ENCODE data around the gene MEGF9.

Gene MEGF9

DNA sequence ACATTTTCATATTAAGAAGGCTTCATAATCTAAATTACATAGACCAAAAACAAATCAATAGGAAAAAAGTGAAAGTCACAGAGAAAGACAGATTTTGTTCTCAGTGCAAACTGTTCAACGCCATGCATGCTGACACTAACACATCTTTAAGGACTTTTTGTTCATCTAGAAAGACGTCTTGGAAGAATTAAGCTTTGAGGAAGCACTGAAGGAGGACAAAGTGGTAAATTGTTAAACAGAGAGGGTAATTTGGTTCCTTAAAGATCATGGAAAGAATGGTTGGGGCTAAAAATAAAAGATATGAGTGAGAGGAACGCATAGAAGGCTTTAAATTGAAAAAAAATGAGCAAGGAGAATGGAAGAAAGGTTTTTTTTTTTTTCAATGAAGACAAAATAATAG lies 9.1 kb downstream of the MEGF9 start:
- DNase-seq: no peak
- H3K27ac Mint-ChIP-seq: no peak overlapping the region
- no peak overlapping the region for H3K4me3 Mint-ChIP-seq

DNA sequence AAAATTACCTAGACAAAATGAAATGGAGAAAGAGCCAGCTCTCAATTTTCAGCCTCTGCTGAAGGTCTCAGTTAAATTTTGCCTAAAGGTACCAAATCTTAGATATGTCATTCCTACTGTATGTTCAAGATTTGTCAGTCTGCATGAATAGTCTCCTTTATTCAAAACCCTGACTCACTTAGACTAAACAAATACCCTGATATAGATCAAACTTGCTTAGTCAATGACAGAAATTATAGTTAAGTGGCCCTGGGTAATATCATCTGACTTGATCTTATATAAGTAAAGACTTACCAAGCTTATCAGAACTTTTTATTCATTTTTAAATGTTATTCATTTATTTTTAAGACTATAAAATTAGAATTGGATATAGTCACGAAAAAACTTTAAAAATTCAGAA lies 12.2 kb downstream of the MEGF9 start:
- Mint-ChIP-seq H3K4me1 (peaks cover 2% of the 10 kb centered on the region), H3K27ac (no peak overlapping the region), H3K9me3 (no peaks in the 10 kb centered on the region), H3K36me3 (peaks cover 5% of the 10 kb centered on the region), H3K27me3 (no peaks in the 10 kb centered on the region), H3K4me3 (no peak overlapping the region)
- DNase-seq: no peak
- CTCF ChIA-PET: interaction anchor here (1.2 kb wide), 1 partner anchor 92 kb away, joined by 3 read pairs; no protein-coding TSS in a partner anchor

More for the DNA sequence above, 9.1 kb downstream of the MEGF9 start:
- H3K4me1 Mint-ChIP-seq: peaks cover 14% of the 10 kb centered on the region
- H3K36me3 Mint-ChIP-seq: peaks cover 8% of the 10 kb centered on the region
- no peaks in the 10 kb centered on the region for H3K9me3 Mint-ChIP-seq
- H3K27me3 Mint-ChIP-seq: no peaks in the 10 kb centered on the region
- CTCF ChIA-PET: no interaction called here

DNA sequence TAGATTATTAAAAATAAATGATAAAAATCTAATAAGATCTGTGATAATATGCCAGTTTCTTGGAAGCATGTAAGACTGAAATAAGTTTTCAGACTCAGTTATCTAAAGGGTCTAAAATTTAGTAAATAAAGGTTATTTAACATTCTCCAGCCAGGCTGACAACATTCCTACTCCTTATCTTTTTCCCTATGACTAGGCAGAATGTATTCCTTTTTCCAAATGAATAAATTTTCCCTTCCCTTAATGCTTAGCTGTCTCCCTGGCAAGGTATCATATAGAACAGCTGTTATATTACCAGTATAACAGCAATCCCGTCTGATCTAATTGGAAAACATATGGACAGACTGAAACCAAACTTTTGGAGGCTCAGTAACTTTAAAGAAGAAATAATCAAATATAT lies 13.0 kb downstream of the MEGF9 start:
- H3K4me1 Mint-ChIP-seq: peaks cover 2% of the 10 kb centered on the region
- no peaks in the 10 kb centered on the region for H3K27me3 Mint-ChIP-seq
- no peak overlapping the region for H3K4me3 Mint-ChIP-seq
- no peaks in the 10 kb centered on the region for H3K9me3 Mint-ChIP-seq
- peaks cover 4% of the 10 kb centered on the region for H3K36me3 Mint-ChIP-seq
- no peak for DNase-seq
- CTCF ChIA-PET: no interaction called here
- no peak overlapping the region for H3K27ac Mint-ChIP-seq

DNA sequence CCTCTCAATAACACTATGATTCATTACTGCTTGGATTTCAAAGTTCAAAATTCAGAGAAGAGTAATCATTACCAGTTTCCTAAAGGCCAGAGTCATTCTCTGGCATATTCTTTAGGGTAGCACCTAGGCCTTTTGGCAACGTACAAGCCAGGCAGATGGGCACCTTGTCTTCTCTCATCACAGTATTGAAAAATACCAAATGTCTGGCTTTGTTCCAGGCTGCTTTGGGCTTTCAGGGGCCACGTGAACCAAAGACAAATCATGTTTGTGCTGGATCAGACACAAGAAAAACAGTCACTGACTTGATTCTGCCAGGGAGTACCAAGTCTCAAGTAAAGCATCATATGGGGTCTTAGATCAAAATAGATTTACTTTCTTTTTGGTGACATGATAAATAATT lies 15.5 kb downstream of the MEGF9 start:
- H3K4me3 Mint-ChIP-seq: no peak overlapping the region

DNA sequence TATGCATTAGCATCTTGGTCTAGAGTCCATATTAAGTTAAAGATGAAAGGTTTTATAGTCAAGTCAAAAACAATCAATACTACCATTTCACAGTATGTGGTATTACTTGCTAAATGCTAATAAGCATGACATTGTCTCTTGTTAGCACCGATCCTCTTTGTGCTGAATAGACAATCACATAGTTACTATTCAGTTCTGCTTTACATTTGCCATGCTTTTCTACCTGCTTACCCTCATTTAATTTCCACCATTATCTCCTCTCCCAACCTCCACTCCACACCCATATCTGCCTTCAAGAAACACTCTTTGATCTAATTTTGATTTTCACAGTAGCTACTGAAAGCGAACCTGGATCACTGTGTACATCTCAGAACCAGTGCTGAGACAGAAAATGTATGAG lies 16.8 kb downstream of the MEGF9 start:
- CTCF ChIA-PET: no interaction called here
- DNase-seq: no peak
- no peaks in the 10 kb centered on the region for H3K27me3 Mint-ChIP-seq

More for the DNA sequence above, 15.5 kb downstream of the MEGF9 start:
- no peak for DNase-seq
- Mint-ChIP-seq H3K27me3 (no peaks in the 10 kb centered on the region), H3K36me3 (peaks cover 1% of the 10 kb centered on the region), H3K4me1 (peaks cover 11% of the 10 kb centered on the region), H3K27ac (no peak overlapping the region), H3K9me3 (no peaks in the 10 kb centered on the region)
- CTCF ChIA-PET: no interaction called here

DNA sequence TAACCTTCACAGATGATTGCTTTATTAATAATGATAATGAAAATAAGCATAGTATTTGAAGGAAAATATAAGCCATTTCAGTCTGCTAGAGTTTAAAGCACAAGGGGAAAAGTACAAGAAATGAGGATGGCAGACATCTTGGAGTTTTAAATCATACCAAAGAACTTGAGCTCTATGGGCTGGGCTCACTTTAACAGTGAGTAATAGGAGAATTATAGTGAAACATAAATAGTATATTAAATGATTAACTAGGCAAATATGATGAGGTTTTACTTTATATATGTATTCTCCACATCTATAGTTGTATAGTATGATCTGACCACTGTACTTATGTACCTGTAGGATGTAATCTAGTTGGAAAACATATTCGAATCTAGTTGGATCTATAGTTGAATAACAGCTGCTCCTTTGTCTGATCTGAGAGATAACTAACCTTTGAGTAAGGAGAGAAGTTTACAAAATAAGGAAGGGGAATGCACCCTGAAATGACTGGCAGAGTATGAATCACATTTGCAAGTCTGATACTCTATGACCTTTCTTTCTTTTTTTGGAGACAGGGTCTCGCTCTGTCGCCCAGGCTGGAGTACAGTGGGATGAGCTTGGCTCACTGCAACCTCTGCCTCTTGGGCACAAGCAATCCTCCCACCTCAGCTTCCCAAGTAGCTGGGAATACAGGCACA lies 17.6 kb downstream of the MEGF9 start:
- DNase-seq: no peak
- Mint-ChIP-seq H3K27ac (no peak overlapping the region), H3K9me3 (no peaks in the 10 kb centered on the region), H3K4me3 (no peak overlapping the region), H3K4me1 (peaks cover 24% of the 10 kb centered on the region), H3K36me3 (peaks cover 4% of the 10 kb centered on the region), H3K27me3 (no peaks in the 10 kb centered on the region)
- CTCF ChIA-PET: no interaction called here

More for the DNA sequence above, 16.8 kb downstream of the MEGF9 start:
- Mint-ChIP-seq H3K27ac (no peak overlapping the region), H3K9me3 (no peaks in the 10 kb centered on the region), H3K4me1 (peaks cover 22% of the 10 kb centered on the region), H3K36me3 (peaks cover 5% of the 10 kb centered on the region), H3K4me3 (no peak overlapping the region)

DNA sequence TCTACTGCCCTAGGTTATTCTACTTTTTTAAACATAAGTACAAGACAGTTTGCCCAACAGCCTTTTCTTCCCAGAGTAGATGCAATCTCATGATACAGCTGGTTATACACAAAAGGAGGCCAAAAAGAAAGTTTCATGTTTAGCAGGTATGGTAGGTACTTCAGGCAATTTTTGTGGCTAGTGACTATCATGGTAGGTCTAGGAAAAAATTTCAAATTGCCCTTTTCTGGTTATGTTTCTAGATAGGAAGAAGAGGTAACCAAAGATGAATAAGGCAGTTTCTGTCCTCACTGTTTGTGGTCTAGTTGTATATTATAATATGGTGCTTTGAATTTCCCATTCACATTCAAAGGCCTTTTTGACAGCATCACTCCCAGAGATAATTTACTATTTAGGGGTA lies 19.7 kb downstream of the MEGF9 start:
- CTCF ChIA-PET: no interaction called here
- Mint-ChIP-seq H3K4me1 (peaks cover 24% of the 10 kb centered on the region), H3K4me3 (no peak overlapping the region), H3K9me3 (no peaks in the 10 kb centered on the region), H3K27ac (no peak overlapping the region), H3K27me3 (no peaks in the 10 kb centered on the region), H3K36me3 (peaks cover 4% of the 10 kb centered on the region)
- no peak for DNase-seq

DNA sequence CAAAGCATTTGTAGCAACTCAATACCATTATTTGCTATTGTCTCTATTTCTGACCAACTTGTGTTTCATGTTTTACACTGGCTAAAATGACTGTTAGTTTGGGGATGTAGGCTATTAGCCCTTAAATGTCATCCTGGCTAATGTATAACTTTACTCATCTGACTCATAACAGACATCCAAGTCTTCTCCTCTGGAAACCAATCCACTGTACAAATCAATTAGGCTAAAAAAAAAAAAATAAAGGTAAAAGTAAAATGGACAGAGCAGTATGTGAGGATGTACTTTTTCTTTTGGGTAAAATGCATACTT lies 20.6 kb downstream of the MEGF9 start:
- no peaks in the 10 kb centered on the region for H3K9me3 Mint-ChIP-seq
- DNase-seq: no peak

DNA sequence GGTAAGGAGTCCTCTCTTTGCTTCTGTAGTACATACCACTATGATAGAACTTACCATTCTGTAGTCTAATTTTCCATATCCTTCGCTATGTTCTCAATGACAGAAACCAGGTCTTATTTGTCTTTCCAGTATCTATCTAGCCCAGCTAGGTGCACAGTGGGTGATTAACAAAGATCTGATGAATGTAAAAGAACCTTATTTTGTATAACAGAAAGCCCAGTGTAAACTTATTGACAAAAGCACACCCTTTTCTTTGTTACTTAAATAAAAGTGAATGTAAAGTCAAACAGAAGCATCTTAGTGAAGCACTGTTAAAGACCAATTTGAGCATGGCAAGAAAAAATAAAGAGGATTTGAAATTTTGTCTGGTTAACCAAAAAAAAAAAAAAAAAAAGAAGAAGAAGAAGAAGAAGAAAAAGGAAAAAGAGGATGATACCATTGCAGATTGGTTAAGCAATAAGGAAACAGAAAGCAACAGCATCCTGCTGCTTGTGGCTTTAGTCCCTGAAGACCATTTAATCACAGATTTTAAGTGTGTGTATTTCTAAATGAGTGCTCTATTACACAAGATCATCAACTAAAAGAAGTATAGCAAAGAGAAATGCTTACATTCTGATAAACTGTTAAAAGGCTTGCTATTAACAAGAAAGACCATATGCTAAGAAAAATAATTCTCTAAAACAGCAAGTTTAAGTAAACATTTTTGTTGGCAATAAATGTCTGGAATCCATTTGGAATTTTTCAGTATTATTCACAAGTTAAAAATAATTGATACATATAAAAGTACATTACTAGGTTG lies 21.2 kb downstream of the MEGF9 start:
- peaks cover 24% of the 10 kb centered on the region for H3K4me1 Mint-ChIP-seq

More for the DNA sequence above, 20.6 kb downstream of the MEGF9 start:
- peaks cover 24% of the 10 kb centered on the region for H3K4me1 Mint-ChIP-seq
- no peak overlapping the region for H3K27ac Mint-ChIP-seq
- H3K4me3 Mint-ChIP-seq: no peak overlapping the region
- no peaks in the 10 kb centered on the region for H3K27me3 Mint-ChIP-seq
- H3K36me3 Mint-ChIP-seq: peaks cover 4% of the 10 kb centered on the region
- CTCF ChIA-PET: no interaction called here

DNA sequence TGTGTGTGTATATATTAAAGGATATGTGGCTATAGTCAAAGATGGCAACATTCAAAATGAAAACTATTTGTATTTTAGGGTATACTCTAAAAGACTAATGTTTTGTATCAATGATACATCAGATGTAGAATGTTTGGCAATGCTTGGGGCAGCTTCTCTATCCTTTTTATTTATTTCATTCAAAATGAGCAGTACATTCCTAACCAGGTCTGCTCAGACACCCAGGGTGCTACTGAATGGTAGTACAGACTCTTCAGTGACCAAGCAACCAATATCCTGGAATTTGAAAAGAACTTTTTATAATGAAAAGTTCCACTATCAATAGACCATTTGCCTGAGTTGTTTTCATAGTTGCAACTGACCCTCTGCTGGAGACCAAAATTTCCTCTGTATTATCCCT lies 23.9 kb downstream of the MEGF9 start:
- DNase-seq: no peak
- no peak overlapping the region for H3K27ac Mint-ChIP-seq
- H3K9me3 Mint-ChIP-seq: peaks cover 2% of the 10 kb centered on the region
- H3K4me1 Mint-ChIP-seq: peaks cover 24% of the 10 kb centered on the region
- H3K36me3 Mint-ChIP-seq: peaks cover 6% of the 10 kb centered on the region
- H3K4me3 Mint-ChIP-seq: no peak overlapping the region
- CTCF ChIA-PET: no interaction called here
- no peaks in the 10 kb centered on the region for H3K27me3 Mint-ChIP-seq

More for the DNA sequence above, 21.2 kb downstream of the MEGF9 start:
- Mint-ChIP-seq H3K27ac (no peak overlapping the region), H3K4me3 (no peak overlapping the region), H3K9me3 (no peaks in the 10 kb centered on the region), H3K27me3 (no peaks in the 10 kb centered on the region), H3K36me3 (peaks cover 4% of the 10 kb centered on the region)
- DNase-seq: no peak
- CTCF ChIA-PET: no interaction called here

DNA sequence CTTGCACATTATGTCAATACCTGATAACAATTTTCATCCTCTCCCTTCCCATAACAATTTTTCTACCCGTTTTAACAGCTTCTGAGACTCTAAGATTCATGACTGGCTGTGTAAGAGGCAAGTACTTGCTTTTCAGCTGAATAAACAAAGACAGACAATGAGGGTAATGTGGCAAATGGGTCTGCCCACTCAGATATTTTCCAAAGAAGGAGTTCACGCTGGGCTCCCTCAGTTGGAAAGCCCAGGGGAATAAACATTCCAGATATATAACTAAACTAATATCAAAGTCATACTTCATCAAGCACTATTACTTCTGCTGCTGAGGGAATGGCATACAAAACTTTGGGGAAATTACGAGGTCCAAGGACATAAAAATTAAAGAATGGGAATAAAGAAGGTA lies 24.4 kb downstream of the MEGF9 start:
- CTCF ChIA-PET: no interaction called here
- Mint-ChIP-seq H3K4me1 (peaks cover 22% of the 10 kb centered on the region), H3K36me3 (peaks cover 6% of the 10 kb centered on the region), H3K9me3 (peaks cover 2% of the 10 kb centered on the region), H3K27me3 (no peaks in the 10 kb centered on the region), H3K27ac (no peak overlapping the region), H3K4me3 (no peak overlapping the region)
- no peak for DNase-seq

DNA sequence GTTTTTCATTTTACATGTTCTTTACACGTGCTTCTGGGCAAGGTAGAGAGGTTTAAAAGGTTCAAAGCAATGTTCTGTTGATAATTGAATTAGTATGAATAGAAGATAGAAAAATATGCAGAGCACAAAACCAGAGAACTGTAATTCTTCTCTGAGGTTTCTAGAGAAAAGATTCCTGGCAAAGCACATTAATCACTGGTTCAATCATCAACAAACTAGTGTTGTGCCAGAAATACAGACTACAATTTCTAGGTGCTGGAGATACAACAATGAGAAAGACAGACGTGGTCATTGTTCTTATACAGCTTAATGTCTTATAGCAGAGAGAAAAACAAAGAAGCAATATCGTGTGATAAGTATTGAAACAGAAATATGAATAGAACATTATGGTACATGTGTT lies 25.5 kb downstream of the MEGF9 start:
- no peak overlapping the region for H3K27ac Mint-ChIP-seq
- peaks cover 6% of the 10 kb centered on the region for H3K36me3 Mint-ChIP-seq
- no peak overlapping the region for H3K4me3 Mint-ChIP-seq
- DNase-seq: no peak
- peaks cover 2% of the 10 kb centered on the region for H3K9me3 Mint-ChIP-seq
- H3K4me1 Mint-ChIP-seq: peaks cover 13% of the 10 kb centered on the region
- no peaks in the 10 kb centered on the region for H3K27me3 Mint-ChIP-seq
- CTCF ChIA-PET: no interaction called here

DNA sequence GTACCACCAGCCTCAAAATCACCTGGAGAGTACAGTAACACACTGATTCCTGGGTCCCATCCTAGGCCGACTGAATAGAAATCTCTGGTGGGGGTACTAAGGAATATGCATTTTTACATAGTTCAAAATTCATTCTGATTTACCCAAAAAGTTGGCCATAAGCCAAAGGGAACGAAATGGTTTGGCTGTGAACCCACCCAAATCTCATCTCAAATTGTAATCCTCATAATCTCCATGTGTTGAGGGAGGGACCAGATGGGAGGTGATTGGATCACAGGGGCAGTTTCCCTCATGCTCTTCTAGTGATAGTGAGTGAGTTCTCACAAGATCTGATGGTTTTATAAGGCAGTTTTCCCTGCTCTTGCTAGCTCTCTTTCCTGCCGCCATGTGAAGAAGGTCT lies 31.1 kb downstream of the MEGF9 start:
- H3K4me3 Mint-ChIP-seq: no peak overlapping the region

DNA sequence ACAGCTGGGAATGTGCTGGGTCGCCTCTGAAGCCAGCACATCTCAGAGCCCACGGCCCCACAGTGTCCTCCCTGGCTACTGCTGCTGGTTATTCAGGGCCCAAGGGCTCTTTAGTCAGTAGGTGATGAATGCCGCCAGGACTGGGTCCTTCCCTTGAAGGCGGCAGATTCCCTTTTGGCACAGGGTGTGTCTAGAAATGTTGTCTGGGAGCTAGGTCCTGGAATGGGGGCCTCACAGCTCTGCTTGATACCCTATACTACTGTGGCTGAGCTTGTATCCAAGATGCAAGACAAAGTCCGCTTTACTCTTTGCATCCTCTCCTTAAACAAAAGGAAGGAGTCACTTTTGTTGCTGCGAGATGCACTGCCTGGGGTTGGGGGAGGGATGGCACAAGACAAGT lies 33.1 kb downstream of the MEGF9 start:
- no peak overlapping the region for H3K4me3 Mint-ChIP-seq
- no peaks in the 10 kb centered on the region for H3K4me1 Mint-ChIP-seq
- no peak for DNase-seq
- no peaks in the 10 kb centered on the region for H3K27me3 Mint-ChIP-seq
- CTCF ChIA-PET: no interaction called here
- H3K36me3 Mint-ChIP-seq: peaks cover 10% of the 10 kb centered on the region
- peaks cover 2% of the 10 kb centered on the region for H3K9me3 Mint-ChIP-seq
- H3K27ac Mint-ChIP-seq: no peak overlapping the region

More for the DNA sequence above, 31.1 kb downstream of the MEGF9 start:
- H3K27me3 Mint-ChIP-seq: no peaks in the 10 kb centered on the region
- DNase-seq: no peak
- H3K9me3 Mint-ChIP-seq: peaks cover 2% of the 10 kb centered on the region
- no peaks in the 10 kb centered on the region for H3K4me1 Mint-ChIP-seq
- CTCF ChIA-PET: no interaction called here
- peaks cover 10% of the 10 kb centered on the region for H3K36me3 Mint-ChIP-seq
- H3K27ac Mint-ChIP-seq: no peak overlapping the region

DNA sequence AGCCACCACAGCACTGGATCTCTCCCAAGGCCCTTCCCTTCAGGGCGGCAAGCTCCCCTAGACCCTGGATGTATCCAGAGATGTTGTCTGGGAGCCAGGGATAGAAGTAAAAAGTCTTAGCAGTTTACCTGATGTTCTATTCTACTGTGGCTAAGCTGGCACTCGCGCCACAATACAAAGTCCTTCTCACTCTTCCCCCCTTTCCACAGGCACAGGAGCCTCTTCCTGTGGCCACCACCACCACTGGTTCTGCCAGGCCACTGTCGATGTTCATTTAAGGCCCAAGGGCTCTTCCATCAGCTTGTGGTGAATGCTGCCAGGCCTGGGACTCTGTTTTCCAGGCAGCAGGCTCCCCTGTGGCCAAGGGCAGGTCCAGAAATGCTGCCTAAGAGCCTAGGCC lies 33.7 kb downstream of the MEGF9 start:
- CTCF ChIA-PET: no interaction called here
- no peak overlapping the region for H3K4me3 Mint-ChIP-seq
- H3K36me3 Mint-ChIP-seq: peaks cover 8% of the 10 kb centered on the region
- H3K27me3 Mint-ChIP-seq: no peaks in the 10 kb centered on the region
- no peaks in the 10 kb centered on the region for H3K4me1 Mint-ChIP-seq
- no peak overlapping the region for H3K27ac Mint-ChIP-seq
- no peak for DNase-seq
- H3K9me3 Mint-ChIP-seq: no peaks in the 10 kb centered on the region

All from activated naive CD4-positive, alpha-beta T cell treated with anti-CD3 and anti-CD28 coated beads, Interleukin-2, amount 10 ng/mL, durations not matched to agents 7 days and 5 days (primary cell).